ENCODE measurements around the gene ZDHHC13.

DNA sequence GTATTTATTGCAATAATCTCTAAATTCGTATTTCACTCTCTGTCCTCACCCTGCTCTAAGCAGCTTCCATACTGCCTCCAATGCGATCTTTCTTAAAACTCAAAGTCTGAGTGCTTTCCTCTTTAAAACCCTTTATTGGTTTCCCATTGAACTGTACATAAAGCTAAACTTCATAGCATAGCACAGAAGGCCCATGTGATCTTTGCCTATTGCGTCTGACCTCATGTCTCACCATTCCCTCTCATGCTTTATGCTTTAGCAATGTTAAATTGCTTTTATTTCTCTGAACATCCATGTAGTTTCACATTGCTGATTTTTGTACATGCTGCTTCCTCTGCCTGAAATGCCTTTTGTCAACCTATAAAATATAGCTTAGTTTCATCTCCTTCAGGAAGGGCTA, 28.4 kb downstream of the ZDHHC13 start:
- TF ChIP-seq, protein P1, sequence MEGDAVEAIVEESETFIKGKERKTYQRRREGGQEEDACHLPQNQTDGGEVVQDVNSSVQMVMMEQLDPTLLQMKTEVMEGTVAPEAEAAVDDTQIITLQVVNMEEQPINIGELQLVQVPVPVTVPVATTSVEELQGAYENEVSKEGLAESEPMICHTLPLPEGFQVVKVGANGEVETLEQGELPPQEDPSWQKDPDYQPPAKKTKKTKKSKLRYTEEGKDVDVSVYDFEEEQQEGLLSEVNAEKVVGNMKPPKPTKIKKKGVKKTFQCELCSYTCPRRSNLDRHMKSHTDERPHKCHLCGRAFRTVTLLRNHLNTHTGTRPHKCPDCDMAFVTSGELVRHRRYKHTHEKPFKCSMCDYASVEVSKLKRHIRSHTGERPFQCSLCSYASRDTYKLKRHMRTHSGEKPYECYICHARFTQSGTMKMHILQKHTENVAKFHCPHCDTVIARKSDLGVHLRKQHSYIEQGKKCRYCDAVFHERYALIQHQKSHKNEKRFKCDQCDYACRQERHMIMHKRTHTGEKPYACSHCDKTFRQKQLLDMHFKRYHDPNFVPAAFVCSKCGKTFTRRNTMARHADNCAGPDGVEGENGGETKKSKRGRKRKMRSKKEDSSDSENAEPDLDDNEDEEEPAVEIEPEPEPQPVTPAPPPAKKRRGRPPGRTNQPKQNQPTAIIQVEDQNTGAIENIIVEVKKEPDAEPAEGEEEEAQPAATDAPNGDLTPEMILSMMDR (IDR thresholded peaks at IDR 0.05), result no peak
- TF ChIP-seq POLR2A (IDR thresholded peaks at IDR 0.05; ENCODE audit: low read length) (no peak), EP300 (IDR thresholded peaks at IDR 0.05) (no peak), ZSCAN20 (CRISPR knock-in tag; IDR thresholded peaks at IDR 0.05) (no peak), KDM5A (IDR thresholded peaks at IDR 0.05) (no peak), ESRRA (IDR thresholded peaks at IDR 0.05; ENCODE audit: borderline replicate concordance, low read length) (no peak)
- TF ChIP-seq, protein P2, sequence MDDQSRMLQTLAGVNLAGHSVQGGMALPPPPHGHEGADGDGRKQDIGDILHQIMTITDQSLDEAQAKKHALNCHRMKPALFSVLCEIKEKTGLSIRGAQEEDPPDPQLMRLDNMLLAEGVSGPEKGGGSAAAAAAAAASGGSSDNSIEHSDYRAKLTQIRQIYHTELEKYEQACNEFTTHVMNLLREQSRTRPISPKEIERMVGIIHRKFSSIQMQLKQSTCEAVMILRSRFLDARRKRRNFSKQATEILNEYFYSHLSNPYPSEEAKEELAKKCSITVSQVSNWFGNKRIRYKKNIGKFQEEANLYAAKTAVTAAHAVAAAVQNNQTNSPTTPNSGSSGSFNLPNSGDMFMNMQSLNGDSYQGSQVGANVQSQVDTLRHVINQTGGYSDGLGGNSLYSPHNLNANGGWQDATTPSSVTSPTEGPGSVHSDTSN (IDR thresholded peaks at IDR 0.05), result no peak
